ENCODE results near the gene GRID1.
A peak's percentile ranks its signal among the peaks of the same experiment; 100 is the strongest.

The GRID1 gene

GRCh38 chr10:86368987-86369386, 2.4 kb upstream of the GRID1 start:
- DNase-seq: no peak

DNA sequence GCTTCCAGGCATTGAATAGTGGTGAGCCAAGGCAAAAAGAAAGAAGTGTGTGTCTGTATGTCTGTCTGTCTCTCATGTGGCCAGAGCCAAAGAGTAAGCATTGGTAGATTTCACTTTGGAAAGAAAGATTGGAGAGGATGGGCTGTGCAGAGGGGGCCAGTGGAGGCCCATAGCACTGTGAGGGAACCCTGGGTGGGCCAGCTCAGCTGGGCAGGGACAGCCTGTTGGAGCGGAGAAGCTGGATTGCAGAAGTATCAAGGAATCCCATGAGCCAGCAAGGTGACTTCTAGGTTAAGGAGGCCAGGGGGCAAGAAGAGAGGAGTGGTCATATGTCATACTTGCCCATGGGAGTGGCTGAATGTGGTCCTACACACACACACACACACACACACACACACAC, 1.5 kb upstream of the GRID1 start:
- DNase-seq: no peak

- no peak for DNase-seq
Measured at GRCh38 chr10:86367152-86367951, 757 bp upstream of the GRID1 start.

- DNase-seq: peak; percentile 9
Measured at GRCh38 chr10:86366902-86367151, 232 bp upstream of the GRID1 start.

DNA sequence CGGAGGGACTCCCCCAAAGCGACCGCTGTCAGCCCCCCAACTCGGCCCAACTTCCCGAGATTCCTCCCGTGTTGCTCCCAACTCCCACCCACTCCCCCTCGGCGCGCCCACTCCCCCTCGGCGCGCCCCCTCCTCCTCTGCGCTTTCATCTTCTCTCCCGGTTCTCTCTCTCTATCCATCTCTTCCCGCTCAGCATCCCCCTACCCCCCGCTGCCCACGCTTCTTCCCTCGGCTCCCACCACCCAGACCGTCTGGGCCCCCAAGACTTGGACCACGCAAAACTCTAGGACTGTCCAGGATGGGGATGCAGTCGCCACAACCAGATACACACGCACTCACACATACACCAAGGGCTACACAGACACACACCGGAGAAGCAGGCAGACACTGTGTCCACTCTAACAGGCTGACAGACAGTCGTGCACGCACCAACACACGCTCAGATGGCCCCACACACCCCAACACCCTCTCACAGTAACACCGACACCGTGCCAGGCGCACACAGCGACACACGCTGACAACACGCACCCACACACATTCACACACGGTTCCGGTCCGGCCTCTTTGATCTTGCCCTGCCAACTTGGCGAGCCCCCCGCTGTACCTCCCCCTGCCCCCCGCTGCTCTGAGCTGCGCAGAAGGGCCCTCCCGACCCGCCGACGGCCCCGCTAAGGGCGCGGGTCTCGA, 1.1 kb downstream of the GRID1 start:
- no peak for DNase-seq

DNA sequence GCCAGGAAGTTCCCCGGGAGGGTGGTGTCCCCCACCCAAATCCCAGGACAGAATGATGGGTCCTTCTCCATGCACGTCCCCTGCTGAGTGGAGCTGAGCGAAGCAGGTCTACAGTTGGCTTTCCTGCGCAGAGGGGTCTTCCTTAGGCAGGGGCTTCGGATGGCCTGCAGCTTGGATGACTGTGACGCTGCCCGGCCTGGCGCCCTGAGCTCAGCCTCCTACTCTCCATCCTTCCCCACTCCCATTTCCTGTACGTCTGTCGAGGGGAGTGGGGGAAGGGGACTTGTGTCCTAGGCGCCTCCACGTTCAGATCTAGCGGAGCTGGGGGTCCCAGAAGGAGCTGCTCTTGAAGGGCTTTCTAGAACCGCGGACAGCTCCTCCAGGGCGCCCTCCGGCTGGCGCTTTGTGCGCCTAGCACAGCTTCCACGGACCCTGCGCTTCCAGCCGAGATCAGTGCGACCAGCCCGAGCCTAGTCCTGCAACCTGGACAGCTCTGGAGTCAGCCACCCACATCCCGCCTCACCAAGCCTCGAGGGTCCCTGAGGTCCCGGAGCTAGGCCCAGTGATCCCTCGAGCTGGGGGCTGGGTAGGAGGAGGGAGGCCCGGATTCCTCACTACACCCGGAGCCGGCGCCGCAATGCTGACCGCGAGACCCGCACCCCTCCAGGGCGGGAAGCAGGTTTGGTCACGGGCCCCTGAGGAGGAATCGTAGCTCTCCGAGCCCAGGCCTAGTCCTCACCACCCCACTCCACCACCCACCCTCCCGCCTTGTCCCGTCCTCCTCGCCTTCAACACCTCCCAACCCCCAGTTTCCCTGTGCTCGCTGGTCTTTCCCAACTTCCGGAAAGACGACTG, 1.9 kb downstream of the GRID1 start:
- DNase-seq: no peak

DNA sequence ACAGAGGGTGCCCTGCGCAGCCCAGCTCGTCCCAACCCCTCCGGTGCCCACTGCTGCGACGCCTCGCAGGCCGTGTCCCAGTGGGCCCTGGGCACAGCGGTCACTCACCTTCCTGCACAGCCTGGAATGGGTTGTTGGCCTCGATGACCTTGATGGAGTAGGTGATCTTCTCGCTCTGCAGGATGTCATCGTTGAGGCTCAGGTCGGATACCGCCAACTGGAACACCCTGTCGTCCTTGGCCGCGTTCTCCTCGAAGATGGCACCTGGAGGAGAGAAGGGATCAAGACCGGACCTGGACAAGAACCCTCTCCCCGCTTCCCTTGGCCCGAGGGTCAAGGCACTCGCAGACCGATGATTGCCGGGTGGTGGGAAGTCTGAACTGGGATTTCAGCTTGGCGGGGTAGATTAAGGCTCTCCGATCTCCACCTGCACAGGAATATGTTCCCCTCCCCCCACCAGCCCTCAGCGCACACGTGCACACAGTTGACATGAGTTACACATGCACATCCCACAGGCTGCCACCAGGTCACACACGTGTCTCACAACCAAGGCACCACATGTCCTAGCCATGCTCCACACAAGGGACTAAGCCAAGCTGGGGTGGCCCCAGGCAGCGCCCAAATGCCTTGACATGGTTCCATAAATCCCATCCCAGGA, 2.6 kb downstream of the GRID1 start:
- DNase-seq: no peak

DNA sequence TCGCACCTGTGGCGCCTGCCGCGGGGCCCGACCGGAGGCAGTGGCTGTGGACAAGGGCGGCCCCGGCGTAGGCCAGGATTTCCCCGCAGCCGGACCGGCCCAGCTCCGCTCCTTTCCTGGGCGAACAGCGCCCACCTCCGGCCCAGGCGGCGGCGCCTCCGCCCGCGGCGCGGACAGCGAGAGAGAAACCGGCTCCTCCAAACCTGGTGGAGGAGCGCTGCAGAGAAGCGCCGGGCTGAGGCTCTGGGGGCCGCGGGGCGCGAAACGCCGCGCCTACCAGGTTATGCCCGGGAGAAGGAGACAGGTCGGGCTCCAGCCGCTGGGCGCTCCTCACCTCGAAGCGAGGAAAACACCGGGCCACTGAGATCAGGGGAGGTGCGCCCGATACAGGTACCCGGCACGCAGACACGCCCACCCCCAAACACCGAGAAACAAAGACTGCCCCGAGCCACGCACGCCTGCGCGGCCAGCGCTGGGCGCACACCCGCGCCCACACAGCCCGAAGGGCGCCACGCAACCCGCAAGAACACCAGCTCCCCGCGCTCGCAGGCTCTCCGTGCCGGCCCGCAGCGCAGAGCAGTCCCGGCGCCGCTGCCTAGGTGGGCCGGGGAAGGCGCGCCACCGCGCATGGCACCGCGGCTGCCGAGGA, 3.3 kb downstream of the GRID1 start:
- DNase-seq: peak; percentile 4

DNA sequence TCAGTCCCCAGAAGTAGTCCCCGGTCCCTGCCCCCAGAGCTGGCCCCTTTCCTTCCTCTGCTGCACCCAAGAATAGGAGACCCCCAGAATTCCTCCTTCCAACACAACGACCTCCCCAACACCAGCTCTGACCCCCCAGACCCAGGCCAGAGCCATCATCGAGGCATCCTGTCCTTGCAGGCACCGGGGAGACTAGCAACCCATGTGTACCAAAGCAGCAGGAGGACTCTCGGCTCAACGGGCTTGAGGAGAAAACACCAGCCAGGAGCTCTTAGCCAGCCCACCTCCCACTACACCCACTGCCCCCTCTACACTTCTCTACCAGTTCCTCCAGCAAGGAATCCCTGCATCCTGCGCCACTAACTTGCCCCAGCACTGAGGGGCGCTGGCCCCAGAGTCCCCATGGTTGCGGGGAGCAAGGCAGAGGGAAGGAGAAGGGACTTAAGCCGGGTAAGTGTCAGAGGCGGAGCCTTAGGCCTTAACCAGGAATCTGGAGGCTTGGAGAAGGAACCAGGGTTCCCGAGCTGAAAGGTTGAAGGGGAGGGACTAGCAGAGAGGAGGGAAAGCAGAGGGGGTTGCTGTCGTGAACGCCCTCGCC, 3.9 kb downstream of the GRID1 start:
- no peak for DNase-seq

GRCh38 chr10:86362129-86362527, 4.5 kb downstream of the GRID1 start:
- no peak for DNase-seq

- no peak for DNase-seq
Measured at GRCh38 chr10:86361156-86362128, 5.2 kb downstream of the GRID1 start.

DNA sequence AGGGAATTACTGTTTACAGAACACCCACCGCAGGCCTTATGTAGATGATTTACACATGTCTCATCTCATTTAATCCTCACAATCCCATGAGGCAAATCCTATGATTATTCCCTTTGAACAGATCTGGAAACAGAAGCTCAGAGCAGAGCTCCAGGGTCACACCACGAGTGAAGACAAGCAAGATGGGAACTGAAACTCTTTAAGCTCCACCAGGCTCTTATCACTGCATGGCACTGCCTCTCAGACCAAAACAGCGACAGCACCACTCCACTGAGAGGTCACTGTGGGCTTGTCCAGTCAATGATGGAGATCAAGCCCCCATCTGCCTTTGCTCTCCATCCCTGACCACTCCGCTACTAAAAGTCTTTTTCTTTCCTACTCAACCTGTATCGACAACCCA, 5.9 kb downstream of the GRID1 start:
- no peak for DNase-seq

DNA sequence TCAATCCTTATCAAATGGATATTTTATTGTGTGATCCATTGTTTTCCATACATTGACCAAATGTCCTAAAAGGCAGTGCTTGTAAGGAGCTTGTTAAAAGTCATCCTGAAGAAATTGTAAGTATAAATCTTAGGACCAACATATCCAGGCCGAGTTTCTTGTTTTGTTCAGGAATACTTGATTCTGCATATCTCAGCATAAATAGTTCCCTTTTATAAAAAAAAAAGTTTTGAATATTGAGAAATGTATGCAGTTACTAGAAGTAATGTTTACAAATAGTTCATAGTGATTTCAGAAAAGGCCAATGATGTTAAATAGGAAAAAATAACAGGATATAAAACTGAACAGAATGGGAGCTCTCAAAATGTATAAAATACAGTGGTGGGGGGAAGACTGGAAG, 6.6 kb downstream of the GRID1 start:
- no peak for DNase-seq

DNA sequence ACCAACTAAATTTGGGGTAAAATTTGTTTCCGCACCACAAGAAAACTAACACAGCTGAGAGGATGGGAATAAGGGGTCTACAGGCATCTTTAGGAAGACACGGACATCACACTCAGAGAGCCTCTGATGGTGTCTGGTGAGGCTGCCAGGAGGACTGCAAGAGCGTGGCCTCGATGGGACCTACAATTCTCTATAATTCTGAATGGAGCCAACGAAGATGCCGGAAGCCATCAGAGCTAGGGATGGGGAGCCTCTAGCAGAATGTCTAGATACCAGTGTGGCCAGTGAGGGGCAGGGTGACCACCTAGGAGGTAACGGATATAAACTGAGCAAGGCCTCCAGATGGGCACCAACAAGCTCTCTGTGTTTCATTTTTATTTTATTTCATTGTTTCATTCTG, 7.5 kb downstream of the GRID1 start:
- DNase-seq: no peak

DNA sequence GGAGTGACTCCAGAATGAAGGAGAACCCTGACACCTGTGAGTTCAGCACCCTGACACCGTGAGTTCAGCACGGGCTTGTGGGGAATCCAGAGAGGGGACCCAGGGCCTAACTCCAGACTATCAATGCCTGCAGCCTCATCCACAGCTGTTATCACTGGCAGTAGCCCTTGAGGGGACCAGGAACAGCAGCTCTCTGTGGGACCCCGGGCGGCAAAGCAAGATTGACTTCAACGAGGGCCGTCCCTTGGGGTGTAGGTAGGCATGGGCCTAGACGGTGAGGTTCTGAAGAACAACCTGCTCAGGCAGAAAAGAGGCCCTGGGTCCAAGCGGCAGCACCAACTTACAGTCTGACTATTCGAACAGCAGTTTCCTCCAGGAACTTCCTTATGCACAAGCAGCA, 8.9 kb downstream of the GRID1 start:
- DNase-seq: no peak

DNA sequence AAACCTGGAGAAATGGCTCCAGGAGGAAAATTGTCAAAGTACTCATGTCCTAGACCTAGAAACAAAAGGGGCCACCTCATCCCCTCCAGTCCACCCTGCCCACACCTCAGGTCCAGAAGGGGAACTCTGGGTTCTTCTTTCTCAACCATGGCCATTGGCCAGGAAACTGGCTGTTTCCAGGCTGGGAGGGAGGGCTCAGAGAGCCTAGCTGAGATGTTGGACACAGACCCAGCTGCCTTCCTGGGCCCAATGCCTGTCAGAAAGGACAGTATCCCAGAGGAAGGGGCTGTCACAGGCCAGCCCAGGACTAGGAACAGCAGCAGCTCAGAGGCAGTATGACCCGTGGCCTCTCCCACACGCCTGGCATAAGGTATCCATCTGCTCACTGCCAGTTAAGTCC, 9.6 kb downstream of the GRID1 start:
- DNase-seq: no peak

DNA sequence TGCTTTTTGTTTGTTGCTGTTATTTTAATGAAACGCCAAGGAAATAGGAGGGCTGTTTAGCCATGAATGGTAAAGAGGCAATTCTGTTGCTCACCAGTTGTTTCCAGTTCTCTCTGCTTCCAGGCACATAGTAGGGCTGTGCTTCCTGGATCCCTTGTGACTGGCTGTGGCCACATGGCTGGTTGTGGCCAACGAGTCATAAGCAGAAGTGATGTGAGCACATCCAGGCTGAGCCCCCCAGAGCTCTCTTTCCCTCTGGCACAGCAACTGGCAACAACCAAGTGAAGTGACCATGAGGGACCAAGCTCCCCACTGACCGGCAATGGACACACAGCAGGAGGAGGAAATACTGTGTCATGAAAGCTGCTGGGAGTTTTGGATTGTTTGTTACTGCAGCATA, 10.3 kb downstream of the GRID1 start:
- no peak for DNase-seq

DNA sequence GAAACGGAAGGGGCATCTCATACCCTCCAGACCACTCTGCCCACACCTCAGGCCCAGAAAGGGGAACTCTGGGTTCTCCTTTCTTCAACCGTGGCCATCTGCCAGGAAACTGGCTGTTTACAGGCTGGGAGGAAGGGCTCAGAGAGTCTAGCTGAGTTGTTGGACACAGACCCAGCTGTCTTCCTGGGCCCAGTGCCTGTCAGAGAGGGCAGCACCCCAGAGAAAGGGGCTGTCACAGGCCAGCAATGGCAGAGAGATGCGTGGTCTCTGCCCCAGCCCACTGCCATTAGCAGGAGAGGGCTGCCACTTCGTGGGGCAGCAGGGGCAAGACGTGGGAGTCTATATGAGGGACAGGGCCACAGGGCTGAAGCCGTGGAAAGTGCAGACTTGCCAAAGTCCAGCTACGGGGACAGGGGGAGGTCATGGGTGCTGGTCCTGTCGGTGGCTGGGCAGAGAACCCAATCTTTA, 11.0 kb downstream of the GRID1 start:
- no peak for DNase-seq

DNA sequence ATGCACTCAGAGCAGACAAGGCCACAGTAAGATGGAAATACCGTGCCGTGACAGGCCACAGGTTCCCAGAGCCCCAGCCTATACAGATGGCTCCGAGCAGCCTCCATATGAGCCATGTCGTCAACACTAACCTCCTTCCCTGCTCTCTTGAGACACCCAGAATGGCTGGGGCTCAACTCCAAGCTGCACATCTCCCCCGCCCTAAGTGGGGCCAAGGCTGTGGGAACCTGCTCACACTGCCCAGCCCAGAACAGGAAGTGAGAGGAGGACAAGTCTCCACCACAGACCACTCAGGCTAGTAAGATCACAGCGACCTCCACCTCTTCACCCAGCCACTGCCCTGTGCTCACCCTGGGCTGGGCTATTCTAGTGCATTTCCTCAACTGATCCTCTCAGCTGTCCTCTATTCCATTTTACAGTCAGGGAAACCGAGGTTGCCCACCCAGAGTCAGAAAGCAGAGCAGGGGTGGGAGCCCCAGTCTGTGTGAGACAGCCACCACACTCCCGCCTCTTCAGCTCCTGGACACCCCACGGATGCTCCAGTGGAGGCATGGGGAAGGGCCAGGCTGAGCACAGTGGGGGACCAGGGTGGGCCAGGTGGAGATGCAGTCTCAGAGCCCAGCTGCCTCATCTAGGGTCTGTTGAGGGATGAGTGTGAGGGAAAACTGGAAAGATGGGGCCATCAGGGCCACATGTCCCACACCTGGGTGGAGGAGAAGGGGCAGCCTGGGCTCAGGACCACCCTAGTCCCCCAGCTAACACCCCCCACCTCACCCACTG, 11.6 kb downstream of the GRID1 start:
- DNase-seq: no peak

Data from NCI-H774 (cell line).